Activated CD4-positive, alpha-beta T cell treated with anti-CD3 and anti-CD28 coated beads, Interleukin-2, Interleukin-6, amounts not matched to agents 100 ng/mL and 50 ng/mL, durations not matched to agents 16 hours and 8 hours (primary cell): ENCODE results near the gene STEAP3.
"Not testable (repeated sequence)": the region's sequence is repeated elsewhere in the genome, so short reads cannot be mapped to it uniquely, and the experiment has no call there.

Source experiments
- DNase-seq: peaks from one replicate; pipeline ENCODE4 v3.0.0-alpha.2; 2020

Gene STEAP3

GRCh38 chr2:119265693-119266066 is 42.0 kb downstream of the STEAP3 start:
- no peak for DNase-seq

GRCh38 chr2:119266091-119266589 is 42.5 kb downstream of the STEAP3 start:
- DNase-seq: no peak

GRCh38 chr2:119267604-119268003 is 44.0 kb downstream of the STEAP3 start:
- no peak for DNase-seq

- DNase-seq: no peak
Measured at GRCh38 chr2:119276864-119277263, 53.2 kb downstream of the STEAP3 start.

- not testable (repeated sequence) for DNase-seq
Measured at GRCh38 chr2:119278385-119278784, 54.8 kb downstream of the STEAP3 start.

DNA sequence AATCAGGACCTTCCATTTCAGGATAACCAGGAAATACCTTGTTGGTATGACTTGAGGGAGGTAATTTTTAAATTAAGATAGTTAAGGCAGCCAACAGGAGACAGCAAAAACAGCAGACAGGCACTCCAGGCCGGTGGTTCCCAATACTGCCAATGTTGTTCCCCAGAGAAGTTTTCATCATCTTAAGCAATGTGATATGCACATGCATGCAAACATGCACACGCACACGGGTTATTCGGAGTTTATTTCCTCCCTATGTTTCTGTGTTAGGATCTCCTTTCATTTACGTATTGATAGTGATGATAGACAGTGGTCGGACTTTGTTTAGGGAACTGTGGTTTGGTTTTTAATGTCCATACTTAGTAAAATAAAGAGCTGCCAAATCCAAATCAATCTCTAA is 55.3 kb downstream of the STEAP3 start:
- DNase-seq: no peak

- no peak for DNase-seq
Measured at GRCh38 chr2:119279666-119280065, 56.0 kb downstream of the STEAP3 start.

GRCh38 chr2:119280680-119281079 is 57.0 kb downstream of the STEAP3 start:
- no peak for DNase-seq

- DNase-seq: no peak
Measured at GRCh38 chr2:119282146-119282995, 58.7 kb downstream of the STEAP3 start.

DNA sequence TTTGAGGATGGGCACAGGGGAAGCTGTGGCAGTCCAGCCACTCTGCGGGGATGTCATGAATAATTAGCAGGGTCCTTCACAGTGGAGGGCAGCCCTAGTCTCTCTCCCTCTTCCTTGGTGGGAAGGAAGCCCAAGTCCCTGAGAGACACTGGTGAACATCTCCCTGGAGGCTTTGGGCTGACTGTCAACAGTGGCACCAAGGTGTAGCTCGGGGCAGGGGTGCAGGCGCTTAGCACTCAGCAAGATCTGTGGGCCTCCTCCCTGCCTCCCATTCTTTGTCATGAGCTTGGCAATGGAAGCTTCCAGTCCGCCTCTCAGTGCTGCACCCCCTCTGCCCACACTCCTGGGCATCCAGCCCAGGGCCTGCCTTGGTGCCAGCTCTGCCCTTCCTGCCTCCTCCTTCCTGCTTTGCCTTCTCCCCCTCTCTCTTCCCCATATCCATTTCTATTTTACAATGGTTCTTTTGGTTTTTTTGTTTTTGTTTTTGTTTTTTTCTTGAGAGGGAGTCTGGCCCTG is 59.4 kb downstream of the STEAP3 start:
- DNase-seq: no peak

DNA sequence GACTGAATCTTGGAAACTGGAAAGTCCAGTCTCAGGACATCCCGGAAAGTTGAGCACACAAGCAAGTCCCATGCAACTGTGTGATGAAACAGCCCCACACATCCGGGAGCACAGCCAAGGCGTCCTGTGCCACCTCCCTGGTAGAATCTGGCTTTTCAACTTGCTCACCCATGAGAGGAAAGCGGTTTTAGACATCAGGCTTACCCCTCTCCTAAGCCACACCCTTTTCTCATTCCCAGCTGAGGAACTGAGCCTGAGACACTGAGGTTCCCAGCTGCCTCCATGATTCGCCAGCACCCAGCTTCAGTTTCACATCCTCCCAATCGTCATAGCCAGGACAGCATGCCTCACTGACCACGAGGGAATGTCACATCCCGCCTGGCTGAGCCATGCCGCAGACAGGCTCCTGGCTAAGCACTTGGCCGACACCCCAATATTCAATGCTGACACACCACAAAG is 60.3 kb downstream of the STEAP3 start:
- no peak for DNase-seq

DNA sequence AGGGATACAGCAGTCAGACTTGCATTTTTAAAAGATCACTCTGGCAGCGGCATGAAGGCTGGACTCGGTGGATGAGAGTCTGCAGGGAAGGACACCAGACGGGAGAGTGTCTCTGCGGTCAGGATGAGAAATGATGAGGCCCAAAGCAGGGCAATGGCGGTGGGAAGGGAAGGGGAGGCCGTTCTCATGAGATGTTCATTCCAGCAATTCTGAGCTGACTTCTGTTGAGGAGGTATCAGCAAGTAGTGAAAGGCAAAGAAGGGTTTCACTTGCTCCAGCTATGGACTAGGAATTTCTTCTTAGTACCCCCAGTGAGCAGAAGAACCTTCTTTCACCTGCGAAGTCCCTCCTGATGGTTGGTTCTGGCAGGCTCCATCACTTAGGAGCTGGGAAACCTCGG is 63.0 kb downstream of the STEAP3 start:
- DNase-seq: no peak

DNA sequence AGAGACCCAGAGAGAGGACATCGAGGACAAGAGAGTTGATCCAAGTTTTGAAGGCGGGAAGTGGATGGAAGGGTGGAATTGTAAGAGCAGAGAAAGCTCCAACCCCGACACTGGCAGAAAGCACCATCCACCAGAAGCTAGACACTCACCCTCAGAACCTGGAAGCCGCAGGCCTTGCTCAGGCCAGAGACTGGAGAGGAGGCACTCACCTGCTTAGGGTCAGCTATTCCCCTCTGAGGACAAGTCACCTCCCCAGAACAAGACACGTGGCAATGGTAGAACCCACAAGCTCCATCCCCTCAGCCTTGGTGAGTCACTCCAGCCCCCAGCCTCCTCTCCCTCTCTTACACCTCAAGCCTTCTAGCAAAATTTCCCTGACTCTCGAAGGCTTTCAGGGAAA is 64.9 kb downstream of the STEAP3 start:
- no peak for DNase-seq

- no peak for DNase-seq
Measured at GRCh38 chr2:119289093-119289492, 65.5 kb downstream of the STEAP3 start.

- no peak for DNase-seq
Measured at GRCh38 chr2:119289642-119290041, 66.0 kb downstream of the STEAP3 start.

DNA sequence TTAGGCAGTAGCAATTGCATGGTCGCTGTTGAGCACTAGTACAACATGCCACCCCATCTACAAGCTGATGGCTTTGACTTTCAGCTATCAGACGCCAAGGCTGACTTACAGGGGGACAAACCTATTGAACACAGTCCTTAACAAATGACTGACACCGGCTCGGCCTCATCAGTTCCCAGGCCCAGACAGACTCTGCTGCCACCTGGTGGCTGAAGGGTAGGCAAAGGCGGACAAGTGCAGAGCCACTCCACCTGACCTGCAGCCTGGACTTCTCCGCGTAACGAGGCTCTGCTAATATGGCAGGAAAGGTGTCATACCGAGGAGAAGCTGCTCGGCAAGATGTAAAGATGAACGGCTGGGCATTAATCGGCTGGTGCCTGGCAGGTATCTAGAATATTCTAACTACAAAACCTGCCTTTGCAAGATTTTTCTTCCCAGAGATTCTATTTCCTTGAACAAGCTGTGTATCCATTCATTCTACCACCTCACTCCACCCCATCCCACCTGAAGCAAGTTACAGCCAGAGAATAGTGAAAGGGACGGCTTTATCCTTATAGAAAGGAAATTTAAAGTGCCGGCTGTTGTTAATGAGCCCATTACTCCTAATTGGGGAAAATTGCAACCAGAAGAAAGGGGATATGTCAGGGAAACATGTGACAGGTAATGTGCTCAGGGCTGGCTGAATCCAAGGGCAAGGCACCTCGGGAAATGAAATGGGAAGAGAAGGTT is 67.4 kb downstream of the STEAP3 start:
- DNase-seq: peak; percentile 73

- no peak for DNase-seq
Measured at GRCh38 chr2:119291588-119292167, 68.0 kb downstream of the STEAP3 start.

GRCh38 chr2:119292226-119292625 is 68.6 kb downstream of the STEAP3 start:
- DNase-seq: no peak

GRCh38 chr2:119293254-119293653 is 69.6 kb downstream of the STEAP3 start:
- no peak for DNase-seq

GRCh38 chr2:119293900-119294299 is 70.3 kb downstream of the STEAP3 start:
- DNase-seq: no peak

GRCh38 chr2:119294671-119295070 is 71.0 kb downstream of the STEAP3 start:
- DNase-seq: no peak

DNA sequence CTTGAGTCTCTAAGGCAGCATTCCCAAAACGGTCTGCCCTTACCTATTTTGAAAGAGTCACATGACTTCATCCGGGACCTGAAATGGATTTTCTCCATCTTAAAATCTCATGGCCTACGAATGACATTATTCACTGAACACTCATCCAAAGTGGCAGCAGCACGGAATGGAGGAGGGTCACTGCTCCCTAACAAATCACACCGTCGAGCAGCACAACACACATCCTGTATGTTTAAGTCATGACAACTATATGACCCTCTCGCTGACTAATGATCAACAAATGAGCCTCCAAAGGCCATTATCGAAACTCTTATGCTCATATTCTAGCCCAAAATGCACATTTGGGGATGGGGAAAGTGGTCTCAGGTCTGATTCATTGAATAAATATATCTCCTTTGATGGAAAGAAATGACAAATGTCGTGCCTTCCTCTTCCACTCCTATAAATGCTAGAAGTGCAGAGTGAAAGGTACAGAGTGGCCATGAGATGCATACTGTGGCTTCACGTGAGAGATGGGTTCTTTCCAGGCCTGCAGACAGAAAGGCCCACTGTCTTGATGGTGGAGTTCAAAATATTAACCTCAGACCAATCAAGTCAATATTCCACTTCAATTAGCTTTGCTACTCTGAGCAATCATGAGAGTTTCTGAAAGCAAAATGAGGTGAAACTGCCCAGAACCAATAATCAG is 72.2 kb downstream of the STEAP3 start:
- DNase-seq: no peak

DNA sequence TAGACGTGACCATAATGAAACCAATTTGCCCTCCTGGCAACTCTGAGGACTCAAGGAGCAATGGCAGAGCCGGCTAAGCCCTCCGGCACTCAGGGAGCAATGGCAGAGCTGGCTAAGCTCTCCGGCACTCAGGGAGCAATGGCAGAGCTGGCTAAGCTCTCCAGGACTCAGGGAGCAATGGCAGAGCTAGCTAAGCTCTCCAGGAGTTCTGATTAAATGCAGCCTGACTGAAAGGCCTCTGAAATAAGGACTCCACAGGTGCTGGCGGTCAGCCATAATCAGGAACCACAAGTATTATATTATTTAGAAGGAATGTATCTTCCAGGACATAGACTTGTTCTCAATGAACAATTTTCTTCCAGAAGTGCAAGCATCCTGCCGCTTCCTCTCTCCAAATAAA is 77.8 kb downstream of the STEAP3 start:
- DNase-seq: no peak
